DOHH2 (cell line): ENCODE results near the gene PCCA.

ENCODE experiments used
- H3F3A ChIP-seq: fragments of 200-600 bp; sonication (generic), shearing (Covaris generic); 2 replicates; pipeline ENCODE4 v1.6.0; 2016; ENCODE audit warnings: antibody characterized with exemption, mild to moderate bottlenecking; ENCODE audit not compliant: control insufficient read depth, insufficient read depth
- H3K27ac ChIP-seq: fragments of 200-600 bp; sonication (generic); 2 replicates; pipeline ENCODE4 v1.5.1; 2014; ENCODE audit warnings: low read depth, mild to moderate bottlenecking, low read length, moderate library complexity
- H3K27me3 ChIP-seq: fragments of 200-600 bp; sonication (generic); 2 replicates; pipeline ENCODE4 v1.6.1; 2014; ENCODE audit warnings: mild to moderate bottlenecking, low read length, mixed read lengths; ENCODE audit not compliant: control insufficient read depth
- H3K36me3 ChIP-seq: fragments of 200-600 bp; sonication (generic); 2 replicates; pipeline ENCODE4 v1.6.1; 2014; ENCODE audit warnings: mild to moderate bottlenecking, low read length, moderate library complexity, mixed read lengths; ENCODE audit not compliant: control insufficient read depth
- H3K4me1 ChIP-seq: fragments of 200-600 bp; sonication (generic); 2 replicates; pipeline ENCODE4 v1.6.1; 2014; ENCODE audit warnings: mild to moderate bottlenecking, low read length, mixed read lengths; ENCODE audit not compliant: control insufficient read depth
- H3K4me2 ChIP-seq: fragments of 200-600 bp; sonication (generic); 2 replicates; pipeline ENCODE4 v1.6.0; 2014; ENCODE audit warnings: mild to moderate bottlenecking, low read length, moderate library complexity
- H3K4me3 ChIP-seq: fragments of 200-600 bp; sonication (generic); 2 replicates; pipeline ENCODE4 v1.5.1; 2014; ENCODE audit warnings: mild to moderate bottlenecking, low read length, mixed read lengths
- H3K79me2 ChIP-seq: fragments of 200-600 bp; sonication (generic); 2 replicates; pipeline ENCODE4 v1.6.1; 2014; ENCODE audit warnings: mild to moderate bottlenecking, low read length, mixed read lengths; ENCODE audit not compliant: control insufficient read depth
- H3K9me2 ChIP-seq: fragments of 200-600 bp; sonication (generic); replicated peaks from 2 replicates; pipeline ENCODE4 v1.6.1; 2014; ENCODE audit warnings: mild to moderate bottlenecking, low read length, mixed read lengths; ENCODE audit not compliant: control insufficient read depth
- H3K9me3 ChIP-seq: fragments of 200-600 bp; sonication (generic); 2 replicates; pipeline ENCODE4 v1.6.1; 2014; ENCODE audit warnings: antibody characterized with exemption, low read length, mixed read lengths; ENCODE audit not compliant: control insufficient read depth, insufficient read depth
- H4K20me1 ChIP-seq: fragments of 200-600 bp; sonication (generic); 2 replicates; pipeline ENCODE4 v1.6.0; 2014; ENCODE audit warnings: low read depth, mild to moderate bottlenecking, antibody characterized with exemption, low read length, moderate library complexity; ENCODE audit not compliant: control insufficient read depth, insufficient read depth
- CTCF ChIP-seq: fragments of 200-600 bp; sonication (generic); IDR thresholded peaks from one replicate; pipeline ENCODE4 v1.5.1; 2014; ENCODE audit warnings: antibody characterized with exemption, mild to moderate bottlenecking, low read depth, low read length; ENCODE audit not compliant: poor library complexity, severe bottlenecking
- EZH2phosphoT487 ChIP-seq: fragments of 200-600 bp; sonication (generic); IDR thresholded peaks from 2 replicates; pipeline ENCODE4 v1.6.1; 2017; ENCODE audit warnings: borderline replicate concordance, mild to moderate bottlenecking, antibody characterized with exemption, low read length, moderate library complexity, mixed read lengths

Gene PCCA

GRCh38 chr13:100461309-100462030 lies 372.6 kb downstream of the PCCA start:
- H3K4me1 ChIP-seq, result no peaks in the 10 kb centered on the region
- no peak overlapping the region for H3K4me2 ChIP-seq
- no peaks in the 10 kb centered on the region for H3K27me3 ChIP-seq
- H4K20me1 ChIP-seq, result no peaks in the 10 kb centered on the region
- no peaks in the 10 kb centered on the region for H3K79me2 ChIP-seq
- no peak for TF ChIP-seq EZH2phosphoT487
- no peak for TF ChIP-seq CTCF
- H3K9me2 ChIP-seq, result no peaks in the 10 kb centered on the region
- H3K9me3 ChIP-seq, result no peaks in the 10 kb centered on the region
- H3K36me3 ChIP-seq, result no peaks in the 10 kb centered on the region
- H3K27ac ChIP-seq, result no peak overlapping the region
- H3F3A ChIP-seq, result no peaks in the 10 kb centered on the region
- no peak overlapping the region for H3K4me3 ChIP-seq

- Histone ChIP-seq H3K79me2 (no peaks in the 10 kb centered on the region), H3K9me2 (no peaks in the 10 kb centered on the region), H3K9me3 (no peaks in the 10 kb centered on the region), H3K4me2 (no peak overlapping the region), H3K4me3 (no peak overlapping the region), H3K27ac (no peak overlapping the region), H3K4me1 (no peaks in the 10 kb centered on the region), H3K27me3 (no peaks in the 10 kb centered on the region), H3K36me3 (no peaks in the 10 kb centered on the region), H3F3A (no peaks in the 10 kb centered on the region), H4K20me1 (no peaks in the 10 kb centered on the region)
- TF ChIP-seq EZH2phosphoT487, result no peak
- no peak for TF ChIP-seq CTCF
Measured at GRCh38 chr13:100464006-100464405, 375.1 kb downstream of the PCCA start.

- no peaks in the 10 kb centered on the region for H3K27me3 ChIP-seq
- H3K79me2 ChIP-seq, result no peaks in the 10 kb centered on the region
- H3K36me3 ChIP-seq, result no peaks in the 10 kb centered on the region
- H3K27ac ChIP-seq, result no peak overlapping the region
- no peaks in the 10 kb centered on the region for H3K9me3 ChIP-seq
- no peak for TF ChIP-seq EZH2phosphoT487
- TF ChIP-seq CTCF, result no peak
- H3K4me2 ChIP-seq, result no peak overlapping the region
- H4K20me1 ChIP-seq, result no peaks in the 10 kb centered on the region
- no peaks in the 10 kb centered on the region for H3K9me2 ChIP-seq
- H3K4me1 ChIP-seq, result no peaks in the 10 kb centered on the region
- H3F3A ChIP-seq, result no peaks in the 10 kb centered on the region
- no peak overlapping the region for H3K4me3 ChIP-seq
Measured at GRCh38 chr13:100465558-100465957, 376.7 kb downstream of the PCCA start.
